Stimulated activated CD4-positive, alpha-beta T cell treated with anti-CD3 and anti-CD28 coated beads, Interleukin-12 subunit alpha, Interleukin-12 subunit beta, amount 100 ng/mL, for 48 hours (primary cell): Measurements from ENCODE around the gene CXCR2.
A peak's percentile ranks its signal among the peaks of the same experiment; 100 is the strongest.

Experiments
- DNase-seq, 3 donors: peaks; one replicate each; pipeline ENCODE4 v3.0.0-alpha.2; 2020; ENCODE audit warnings: low read depth in 2 of 3, low spot score in 1 of 3

The CXCR2 gene

GRCh38 chr2:218180467-218181114 lies 54.8 kb downstream of the CXCR2 start:
- no peak for DNase-seq

DNA sequence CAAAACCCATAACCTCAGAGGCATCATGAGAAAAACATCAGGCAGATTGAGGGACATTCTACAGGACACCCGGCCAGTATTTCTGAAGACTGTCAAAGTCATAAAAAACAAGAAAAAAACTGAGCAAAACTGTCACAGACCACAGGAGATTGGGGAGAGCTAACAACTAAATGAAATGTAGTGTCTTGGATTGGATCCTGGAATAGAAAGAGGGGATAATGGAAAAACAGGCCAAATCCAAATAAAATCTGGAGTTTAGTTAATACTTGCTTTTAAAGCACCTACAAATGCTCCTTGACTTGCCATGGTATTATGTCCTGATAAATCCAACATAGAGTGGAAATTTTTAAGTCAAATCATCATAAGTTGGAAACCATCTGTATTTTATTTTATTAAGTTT lies 58.5 kb downstream of the CXCR2 start:
- no peak for DNase-seq

DNA sequence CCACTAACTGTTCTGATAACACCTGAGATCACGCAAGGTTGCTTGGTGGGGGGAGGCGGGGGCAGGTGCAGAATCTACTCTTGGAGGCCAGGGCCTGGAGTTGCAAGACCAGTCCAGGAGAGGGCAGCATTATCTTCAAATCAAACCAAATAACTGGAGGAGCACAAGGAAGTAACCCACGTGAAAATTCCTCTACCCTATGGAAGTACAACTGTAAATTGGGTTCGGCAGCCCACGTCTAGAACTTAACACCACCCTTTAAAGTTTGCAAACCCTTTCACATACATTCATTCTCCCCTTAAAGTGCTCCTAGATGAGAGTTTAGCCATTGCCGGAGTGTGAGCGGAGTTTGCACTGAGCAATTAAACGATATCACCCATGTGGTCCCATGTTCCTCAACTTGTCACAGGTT lies 60.5 kb downstream of the CXCR2 start:
- peak; percentile 47 to 71 (median 50) for DNase-seq
